ENCODE measurements around the gene KCNIP1.

KCNIP1 gene

DNA sequence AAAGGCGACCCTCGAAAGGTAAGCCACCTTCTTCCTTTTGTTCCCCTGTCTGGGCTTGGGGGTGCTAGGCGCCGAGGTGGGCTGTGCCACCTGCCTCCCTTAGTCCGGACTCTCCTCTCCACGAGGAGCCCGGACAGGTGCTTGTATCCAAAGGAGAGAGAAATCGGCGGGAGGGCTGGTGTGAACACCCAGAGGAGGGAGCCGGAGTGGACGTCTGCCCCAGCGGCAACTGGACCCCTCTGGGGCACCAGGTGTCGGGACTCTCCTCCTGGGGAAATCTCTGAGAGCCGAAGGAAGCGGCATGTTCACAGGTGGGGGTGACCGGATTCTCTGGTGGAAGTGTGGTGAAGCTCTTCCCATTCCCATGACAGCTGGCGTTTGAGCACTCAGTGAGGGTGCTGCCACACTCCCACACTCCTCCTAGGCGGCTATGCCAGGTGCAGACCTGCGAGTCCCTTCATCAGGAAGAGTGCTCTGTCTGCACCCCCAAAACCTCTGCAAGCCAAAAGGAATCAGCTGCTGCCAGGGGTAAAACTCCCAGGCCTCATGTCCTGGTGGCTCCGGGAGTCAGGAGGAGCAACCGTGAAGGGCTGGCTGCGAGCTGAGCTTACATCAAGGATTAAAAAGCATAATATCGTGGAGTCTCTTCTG lies 921 bp downstream of the KCNIP1 start:
- no peaks in the 10 kb centered on the region for H3K9me3 Mint-ChIP-seq
- H3K27ac Mint-ChIP-seq: no peak overlapping the region
- no peaks in the 10 kb centered on the region for H3K4me1 Mint-ChIP-seq (ENCODE audit: low read depth in 2 of 2)
- no peak for ATAC-seq (replicated peaks)
- DNase-seq: no peak
- no peaks in the 10 kb centered on the region for H3K36me3 Mint-ChIP-seq (ENCODE audit: insufficient read depth)
- H3K27me3 Mint-ChIP-seq: peaks cover 54 to 65% of the 10 kb centered on the region in 2 donors
- H3K4me3 Mint-ChIP-seq: no peak overlapping the region

DNA sequence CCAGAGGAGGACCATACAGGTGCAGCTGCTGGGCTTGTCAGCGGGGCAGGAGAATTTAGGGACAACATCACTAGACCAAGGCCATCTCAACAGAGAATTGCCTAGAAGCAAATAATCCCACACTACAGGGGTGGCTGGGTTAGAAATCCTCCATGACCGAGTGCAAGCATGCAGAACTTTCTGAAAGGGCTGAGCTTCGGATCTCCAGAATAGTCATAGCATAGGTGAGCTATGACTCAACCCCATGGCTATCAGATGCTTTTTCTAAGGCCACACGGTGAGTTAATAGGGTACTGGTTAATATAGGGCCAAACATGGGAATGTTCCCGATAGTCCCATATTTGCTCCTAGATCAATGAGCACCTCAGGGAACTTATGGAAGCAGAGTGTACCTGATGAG lies 4.2 kb downstream of the KCNIP1 start:
- no peaks in the 10 kb centered on the region for H3K9me3 Mint-ChIP-seq

DNA sequence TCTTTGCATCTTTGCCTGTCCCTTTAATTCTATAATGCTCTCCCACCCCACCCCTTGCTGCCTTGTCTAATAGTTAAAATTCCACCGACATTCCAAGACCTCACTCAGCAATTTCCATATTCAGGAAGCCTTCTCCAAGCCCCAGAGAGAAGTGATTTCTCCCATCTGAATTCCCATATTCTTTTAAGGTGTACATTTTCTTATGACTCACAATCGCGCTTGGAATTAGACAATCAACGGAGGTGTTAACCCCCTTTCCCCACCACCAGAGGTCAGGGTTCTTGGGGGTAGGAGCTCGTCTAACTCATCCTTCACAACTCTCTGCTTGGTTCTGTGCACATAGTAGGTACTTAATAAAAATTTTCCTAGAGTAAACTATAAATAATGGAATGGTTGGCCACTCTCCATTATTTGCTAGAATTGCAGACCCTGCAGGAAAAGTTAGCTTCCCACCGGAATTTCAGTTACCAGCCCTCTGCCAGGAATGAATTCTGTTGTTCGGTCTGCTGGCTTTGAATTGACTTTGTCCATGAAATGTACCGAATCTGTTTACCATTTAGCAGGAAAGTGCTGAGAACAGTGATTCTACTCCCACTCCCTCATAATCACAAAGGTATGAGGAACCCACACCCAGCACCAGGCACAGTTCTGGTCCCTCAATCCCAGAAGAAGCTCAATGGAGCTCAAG lies 5.0 kb downstream of the KCNIP1 start:
- Mint-ChIP-seq H3K36me3 (ENCODE audit: insufficient read depth) (no peaks in the 10 kb centered on the region), H3K27ac (no peak overlapping the region), H3K27me3 (peaks cover 33 to 34% of the 10 kb centered on the region in 2 donors), H3K9me3 (no peaks in the 10 kb centered on the region), H3K4me1 (ENCODE audit: low read depth in 2 of 2) (no peaks in the 10 kb centered on the region), H3K4me3 (no peak overlapping the region)
- ATAC-seq (replicated peaks): no peak
- no peak for DNase-seq

More for the DNA sequence above, 4.2 kb downstream of the KCNIP1 start:
- H3K36me3 Mint-ChIP-seq (ENCODE audit: insufficient read depth): no peaks in the 10 kb centered on the region
- DNase-seq (no peak), ATAC-seq (replicated peaks) (no peak)
- peaks cover 39 to 41% of the 10 kb centered on the region in 2 donors for H3K27me3 Mint-ChIP-seq
- no peak overlapping the region for H3K27ac Mint-ChIP-seq
- no peaks in the 10 kb centered on the region for H3K4me1 Mint-ChIP-seq (ENCODE audit: low read depth in 2 of 2)
- H3K4me3 Mint-ChIP-seq: no peak overlapping the region

DNA sequence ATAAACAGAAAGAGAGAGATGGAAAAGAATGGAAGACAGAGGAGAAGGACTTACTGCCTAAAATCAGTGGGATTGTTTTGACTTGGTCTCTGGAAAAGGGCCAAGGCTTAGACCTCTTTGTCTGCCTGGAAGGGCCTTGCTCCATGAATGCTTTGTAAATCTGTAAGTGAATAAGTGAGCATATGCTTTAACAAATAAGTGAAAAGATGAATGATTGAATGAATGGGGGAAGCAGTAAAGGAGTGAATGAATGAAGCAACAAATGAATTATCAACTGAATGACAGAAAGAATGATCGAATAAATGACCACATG lies 5.5 kb downstream of the KCNIP1 start:
- Mint-ChIP-seq H3K9me3 (no peaks in the 10 kb centered on the region), H3K4me1 (ENCODE audit: low read depth in 2 of 2) (no peaks in the 10 kb centered on the region), H3K27ac (no peak overlapping the region), H3K27me3 (peaks cover 30 to 34% of the 10 kb centered on the region in 2 donors), H3K36me3 (ENCODE audit: insufficient read depth) (no peaks in the 10 kb centered on the region), H3K4me3 (no peak overlapping the region)
- DNase-seq (no peak), ATAC-seq (replicated peaks) (no peak)

DNA sequence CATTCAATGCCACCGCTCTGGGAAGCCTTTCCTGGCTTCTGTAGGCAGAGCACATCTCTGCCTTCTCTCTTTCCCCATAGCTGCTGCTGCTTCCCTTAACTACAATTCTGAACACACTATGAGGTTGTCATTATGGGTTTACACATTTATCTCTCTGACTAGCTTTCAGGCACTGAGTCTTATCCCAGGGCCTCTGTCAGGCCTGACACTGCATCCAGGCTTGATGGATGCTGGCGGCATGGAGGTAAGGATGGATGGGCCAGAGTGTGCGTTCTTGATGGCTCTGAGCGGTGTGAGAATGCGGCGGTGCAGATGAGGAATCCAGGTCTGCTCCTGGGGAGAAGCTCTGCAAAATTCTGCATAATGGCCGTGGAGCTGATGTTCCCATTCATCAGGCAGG lies 6.3 kb downstream of the KCNIP1 start:
- Mint-ChIP-seq H3K9me3 (no peaks in the 10 kb centered on the region), H3K27me3 (peaks cover 22 to 27% of the 10 kb centered on the region in 2 donors), H3K27ac (no peak overlapping the region), H3K36me3 (ENCODE audit: insufficient read depth) (no peaks in the 10 kb centered on the region), H3K4me1 (ENCODE audit: low read depth in 2 of 2) (no peaks in the 10 kb centered on the region), H3K4me3 (no peak overlapping the region)
- no peak for DNase-seq
- no peak for ATAC-seq (replicated peaks)

DNA sequence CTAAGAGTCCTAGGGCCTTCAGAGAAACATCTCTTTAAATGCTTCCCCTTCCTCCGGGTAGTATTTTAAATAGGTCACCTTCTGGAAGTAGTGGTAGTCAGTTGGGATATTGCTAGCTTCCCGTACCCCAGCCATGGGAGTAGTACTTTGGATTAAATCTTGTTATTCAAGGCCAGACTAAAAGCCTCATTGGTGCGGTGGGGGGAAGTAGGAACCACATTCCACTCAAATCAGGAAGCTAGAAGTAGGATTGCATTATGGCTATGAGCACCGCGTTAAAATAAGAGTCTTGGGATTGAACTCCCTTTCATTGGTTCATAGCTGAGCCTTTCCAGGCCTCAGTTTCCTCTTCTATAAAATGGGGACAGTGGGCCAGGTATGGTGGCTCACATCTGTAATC lies 6.7 kb downstream of the KCNIP1 start:
- no peak overlapping the region for H3K27ac Mint-ChIP-seq
- H3K27me3 Mint-ChIP-seq: peaks cover 18 to 22% of the 10 kb centered on the region in 2 donors
- ATAC-seq (replicated peaks) (no peak), DNase-seq (no peak)
- no peaks in the 10 kb centered on the region for H3K4me1 Mint-ChIP-seq (ENCODE audit: low read depth in 2 of 2)
- no peaks in the 10 kb centered on the region for H3K36me3 Mint-ChIP-seq (ENCODE audit: insufficient read depth)
- no peak overlapping the region for H3K4me3 Mint-ChIP-seq
- no peaks in the 10 kb centered on the region for H3K9me3 Mint-ChIP-seq

DNA sequence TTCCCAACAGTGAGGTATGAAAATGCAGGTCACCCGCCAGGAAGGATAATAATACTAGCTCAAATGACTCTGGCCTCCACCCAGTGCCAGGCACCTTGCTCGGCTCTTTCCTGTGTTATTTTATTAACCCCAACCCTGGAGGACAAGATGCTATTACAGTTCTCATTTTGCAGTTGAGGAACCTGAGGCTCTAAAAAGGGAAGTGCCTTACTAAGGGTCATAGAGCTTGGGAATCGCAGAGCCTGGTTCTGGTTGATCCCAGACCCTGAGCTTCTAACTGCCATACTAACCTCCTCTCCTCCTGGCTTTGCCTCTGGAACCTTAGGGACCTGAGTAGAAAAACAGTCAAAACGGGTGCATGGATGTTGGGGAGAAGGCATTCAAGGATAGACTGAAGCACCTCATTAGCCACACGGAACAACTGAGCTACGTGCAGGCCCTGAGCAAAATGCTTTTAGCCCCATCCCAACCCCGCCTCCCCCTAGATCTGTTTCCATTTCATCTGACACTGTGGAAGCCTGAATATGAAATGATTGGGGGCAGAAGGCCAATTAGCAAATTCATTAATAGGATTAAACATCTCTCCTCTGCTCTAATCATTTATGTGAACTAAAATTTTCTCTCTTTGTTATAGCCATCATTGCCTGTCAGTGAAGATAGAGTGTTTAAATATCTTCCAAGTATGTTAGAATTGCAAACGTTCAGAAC lies 7.9 kb downstream of the KCNIP1 start:
- ATAC-seq (replicated peaks) (no peak), DNase-seq (no peak)
- Mint-ChIP-seq H3K36me3 (ENCODE audit: insufficient read depth) (no peaks in the 10 kb centered on the region), H3K9me3 (no peaks in the 10 kb centered on the region), H3K4me3 (no peak overlapping the region), H3K27ac (no peak overlapping the region), H3K27me3 (peaks cover 9 to 20% of the 10 kb centered on the region in 2 donors), H3K4me1 (ENCODE audit: low read depth in 2 of 2) (no peaks in the 10 kb centered on the region)

DNA sequence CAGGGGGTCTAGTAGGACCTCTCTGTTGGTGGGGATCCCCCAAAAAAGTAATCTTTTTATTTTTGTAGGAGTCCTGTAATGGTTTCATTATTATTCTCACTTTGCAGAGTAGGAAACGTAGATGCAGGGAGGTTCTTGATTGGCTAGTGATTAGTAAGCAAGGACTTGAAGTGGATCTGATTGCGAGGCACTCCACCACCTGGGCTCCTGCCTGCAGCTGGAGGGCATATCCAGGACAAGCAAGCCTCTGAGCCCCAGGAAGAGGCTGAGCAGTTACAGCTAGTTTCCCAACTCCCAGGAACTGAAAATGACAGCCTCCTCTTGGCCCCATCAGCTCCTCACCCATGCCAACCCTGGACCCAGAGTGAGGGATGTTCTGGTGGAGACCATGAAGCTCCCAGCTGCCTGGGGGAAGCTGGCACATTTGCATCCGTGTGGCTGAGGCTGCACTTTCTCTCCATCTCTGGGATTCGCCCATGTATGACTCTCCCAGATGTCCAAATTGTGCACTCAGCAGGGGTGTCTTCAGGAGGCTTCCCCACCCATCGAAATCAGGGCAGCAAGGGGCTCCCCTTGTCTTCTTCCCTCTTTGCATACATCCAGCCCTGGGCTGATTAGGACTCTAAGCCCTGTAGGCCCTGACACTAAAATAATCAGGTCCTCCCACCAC lies 10.2 kb downstream of the KCNIP1 start:
- no peaks in the 10 kb centered on the region for H3K36me3 Mint-ChIP-seq (ENCODE audit: insufficient read depth)

DNA sequence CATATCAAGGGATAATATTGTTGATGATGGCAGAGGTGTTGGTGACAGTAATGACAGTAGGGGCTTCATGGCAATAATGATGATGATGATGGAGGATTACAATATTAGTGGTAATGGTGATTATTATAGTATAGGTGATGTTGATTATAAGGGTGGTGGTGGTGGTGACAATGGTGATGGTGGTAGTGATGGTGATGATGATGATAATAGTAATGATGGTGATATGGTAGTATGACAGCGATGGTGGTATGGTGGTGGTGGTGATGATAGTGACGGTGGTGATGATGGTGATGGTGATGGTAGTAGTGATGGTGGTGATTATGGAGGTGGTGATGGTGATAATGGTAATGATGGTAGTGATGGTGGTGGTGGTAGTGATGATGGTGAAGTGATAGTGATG lies 13.6 kb downstream of the KCNIP1 start:
- ATAC-seq (replicated peaks): no peak
- H3K27ac Mint-ChIP-seq: no peak overlapping the region
- no peaks in the 10 kb centered on the region for H3K9me3 Mint-ChIP-seq
- H3K27me3 Mint-ChIP-seq: peaks cover 8 to 13% of the 10 kb centered on the region in 2 donors
- H3K4me3 Mint-ChIP-seq: no peak overlapping the region
- DNase-seq: no peak
- no peaks in the 10 kb centered on the region for H3K36me3 Mint-ChIP-seq (ENCODE audit: insufficient read depth)
- no peaks in the 10 kb centered on the region for H3K4me1 Mint-ChIP-seq (ENCODE audit: low read depth in 2 of 2)

More for the DNA sequence above, 10.2 kb downstream of the KCNIP1 start:
- H3K4me1 Mint-ChIP-seq (ENCODE audit: low read depth in 2 of 2): no peaks in the 10 kb centered on the region
- peaks cover 6 to 9% of the 10 kb centered on the region in 2 donors for H3K27me3 Mint-ChIP-seq
- no peaks in the 10 kb centered on the region for H3K9me3 Mint-ChIP-seq
- ATAC-seq (replicated peaks) (no peak), DNase-seq (no peak)
- no peak overlapping the region for H3K4me3 Mint-ChIP-seq
- no peak overlapping the region for H3K27ac Mint-ChIP-seq

DNA sequence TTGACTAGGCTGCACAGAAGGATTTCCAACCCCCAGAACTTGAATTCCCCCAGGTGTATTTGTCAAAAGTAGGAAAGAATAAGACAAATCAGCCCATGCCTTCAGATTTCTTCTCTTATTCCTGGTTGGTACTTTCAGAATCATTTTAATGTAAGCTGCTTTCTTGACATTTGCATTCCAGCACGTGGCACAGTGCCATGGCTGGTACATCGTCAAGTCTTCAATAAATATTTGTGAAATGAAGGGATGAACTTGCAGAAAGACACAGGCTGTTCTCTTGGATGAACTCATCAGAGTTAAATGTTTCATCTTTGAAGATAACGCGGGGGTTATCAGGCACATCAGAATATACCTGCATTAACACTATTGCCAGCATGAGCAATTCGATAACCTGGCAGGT lies 14.5 kb downstream of the KCNIP1 start:
- Mint-ChIP-seq H3K36me3 (ENCODE audit: insufficient read depth) (no peaks in the 10 kb centered on the region), H3K4me1 (ENCODE audit: low read depth in 2 of 2) (no peaks in the 10 kb centered on the region), H3K9me3 (peaks cover 0 to under 1% of the 10 kb centered on the region in 2 donors), H3K4me3 (no peak overlapping the region), H3K27ac (no peak overlapping the region), H3K27me3 (peaks cover 13% of the 10 kb centered on the region in 2 donors)
- no peak for ATAC-seq (replicated peaks)
- no peak for DNase-seq

DNA sequence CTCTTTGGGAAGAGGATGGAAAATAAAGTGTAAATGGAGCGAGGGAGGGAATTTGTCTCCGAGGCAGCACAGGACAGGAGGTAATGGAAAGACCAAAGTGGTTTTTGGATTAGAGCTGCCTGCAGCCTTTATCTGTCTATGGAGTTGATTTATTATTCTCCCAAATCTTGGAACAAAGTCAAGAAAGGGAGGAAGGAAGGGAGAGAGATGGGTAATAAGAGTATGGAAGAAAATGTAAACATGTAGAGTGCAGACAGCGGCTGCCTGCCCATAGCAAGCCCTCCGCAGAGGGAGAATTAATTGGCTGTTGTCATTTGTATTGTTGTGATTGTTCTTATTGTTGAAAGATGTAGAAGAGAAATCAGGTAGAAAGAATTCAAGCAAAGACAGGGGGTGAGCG lies 15.7 kb downstream of the KCNIP1 start:
- H3K9me3 Mint-ChIP-seq: peaks cover 0 to 7% of the 10 kb centered on the region in 2 donors
- H3K27ac Mint-ChIP-seq: no peak overlapping the region
- no peak overlapping the region for H3K4me3 Mint-ChIP-seq
- peaks cover 24 to 25% of the 10 kb centered on the region in 2 donors for H3K27me3 Mint-ChIP-seq
- no peaks in the 10 kb centered on the region for H3K4me1 Mint-ChIP-seq (ENCODE audit: low read depth in 2 of 2)
- DNase-seq: no peak
- no peaks in the 10 kb centered on the region for H3K36me3 Mint-ChIP-seq (ENCODE audit: insufficient read depth)
- no peak for ATAC-seq (replicated peaks)

DNA sequence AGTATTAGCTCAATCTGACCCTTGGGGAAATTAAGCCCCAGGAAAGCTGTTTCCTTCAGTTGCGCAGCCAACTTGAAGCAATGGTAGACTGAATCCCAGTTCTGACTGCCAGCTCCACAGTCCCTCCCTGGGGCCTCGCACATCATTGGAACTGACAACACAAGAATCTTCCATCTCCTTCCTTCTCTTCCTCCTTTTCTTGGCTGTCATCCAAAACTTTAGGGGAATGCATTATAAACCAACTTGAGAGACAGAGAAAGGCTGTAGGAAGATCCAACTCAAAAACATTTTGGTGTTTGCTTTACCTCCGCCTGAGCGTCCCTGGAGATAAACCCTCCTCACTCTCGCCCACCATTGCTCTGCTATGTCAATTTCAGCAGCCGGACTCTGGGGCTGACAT lies 16.6 kb downstream of the KCNIP1 start:
- Mint-ChIP-seq H3K36me3 (ENCODE audit: insufficient read depth) (no peaks in the 10 kb centered on the region), H3K27ac (no peak overlapping the region), H3K27me3 (peaks cover 32 to 34% of the 10 kb centered on the region in 2 donors), H3K4me3 (no peak overlapping the region), H3K4me1 (ENCODE audit: low read depth in 2 of 2) (no peaks in the 10 kb centered on the region), H3K9me3 (peaks cover 0 to 7% of the 10 kb centered on the region in 2 donors)
- DNase-seq (no peak), ATAC-seq (replicated peaks) (no peak)

DNA sequence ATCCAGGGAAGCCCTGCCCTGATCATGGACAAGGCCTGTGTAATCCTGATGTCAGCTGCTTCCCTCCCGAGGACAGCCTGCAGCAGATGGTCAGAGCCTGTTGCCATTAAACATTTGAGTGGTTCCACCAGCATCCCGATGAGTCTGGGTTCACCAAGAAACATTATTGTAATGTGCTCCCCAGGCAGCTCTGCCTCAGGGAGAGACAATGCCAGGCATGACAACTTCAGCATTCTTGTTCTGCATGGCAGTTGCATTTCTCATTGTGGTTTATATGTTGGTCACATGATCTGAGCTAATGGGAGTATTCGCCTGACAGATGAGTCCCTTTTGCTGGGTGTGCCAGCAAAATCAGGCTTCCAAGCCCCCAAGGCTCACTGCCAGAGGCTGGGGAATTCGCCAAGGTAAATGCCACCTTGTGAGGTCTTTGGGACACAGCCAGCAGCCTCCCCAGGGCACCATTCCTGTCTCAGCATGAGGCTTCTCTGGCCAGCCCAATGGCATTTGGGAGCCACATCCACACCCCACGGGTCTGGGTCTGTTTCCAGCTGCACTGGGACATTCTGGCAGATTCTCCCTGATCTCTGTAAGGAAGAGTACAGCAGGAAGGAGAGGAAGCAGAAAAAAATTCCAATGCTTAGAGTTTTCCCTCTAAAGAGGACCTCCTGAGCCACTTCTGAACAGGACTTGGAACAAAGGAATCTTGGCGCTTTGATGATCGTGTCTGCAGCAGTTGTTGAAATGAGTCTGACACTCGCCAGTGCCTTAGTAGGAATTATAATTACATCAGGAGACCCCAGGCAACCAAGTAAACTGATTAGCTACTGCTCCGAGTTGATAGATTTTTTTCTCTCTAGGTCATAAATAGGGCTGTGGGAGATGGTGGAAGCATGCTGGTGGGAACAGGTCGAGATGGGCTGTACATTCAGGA lies 18.7 kb downstream of the KCNIP1 start:
- H3K27me3 Mint-ChIP-seq: peaks cover 34 to 54% of the 10 kb centered on the region in 2 donors
- no peak overlapping the region for H3K27ac Mint-ChIP-seq
- no peaks in the 10 kb centered on the region for H3K36me3 Mint-ChIP-seq (ENCODE audit: insufficient read depth)
- no peak overlapping the region for H3K4me3 Mint-ChIP-seq
- DNase-seq (no peak), ATAC-seq (replicated peaks) (no peak)
- no peaks in the 10 kb centered on the region for H3K4me1 Mint-ChIP-seq (ENCODE audit: low read depth in 2 of 2)
- H3K9me3 Mint-ChIP-seq: peaks cover 0 to 7% of the 10 kb centered on the region in 2 donors
